NCI-H128 (cell line): ENCODE results near the gene PGAM5.

Experiments used
- DNase-seq: peaks from one replicate; lab custom pipeline; 2025; ENCODE audit not compliant: unreplicated experiment; lab: John Stamatoyannopoulos, UW

The PGAM5 gene

GRCh38 chr12:132719141-132719953, 8.7 kb downstream of the PGAM5 start:
- DNase-seq: no peak

DNA sequence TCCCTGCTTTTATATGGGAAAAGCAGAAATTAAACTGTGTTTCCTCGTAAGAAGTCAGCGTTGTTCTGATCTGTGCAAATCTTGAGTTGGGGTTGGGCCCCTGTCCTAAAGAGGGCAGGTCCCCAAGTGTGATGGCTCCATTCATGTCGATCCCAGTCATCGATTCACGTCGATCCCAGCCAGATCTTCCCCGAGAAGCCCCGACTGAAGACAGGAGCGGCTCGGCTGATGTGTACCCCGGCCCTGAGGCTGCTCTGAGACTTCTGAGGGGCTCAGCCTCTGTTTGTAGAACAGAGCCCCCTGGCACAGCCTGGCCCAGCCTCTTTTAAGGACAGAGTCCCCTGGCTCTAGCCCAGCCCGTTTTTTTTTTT, 9.3 kb downstream of the PGAM5 start:
- no peak for DNase-seq

- DNase-seq: no peak
Measured at GRCh38 chr12:132720606-132721345, 10.1 kb downstream of the PGAM5 start.

GRCh38 chr12:132723015-132723763, 12.5 kb downstream of the PGAM5 start:
- DNase-seq: no peak

DNA sequence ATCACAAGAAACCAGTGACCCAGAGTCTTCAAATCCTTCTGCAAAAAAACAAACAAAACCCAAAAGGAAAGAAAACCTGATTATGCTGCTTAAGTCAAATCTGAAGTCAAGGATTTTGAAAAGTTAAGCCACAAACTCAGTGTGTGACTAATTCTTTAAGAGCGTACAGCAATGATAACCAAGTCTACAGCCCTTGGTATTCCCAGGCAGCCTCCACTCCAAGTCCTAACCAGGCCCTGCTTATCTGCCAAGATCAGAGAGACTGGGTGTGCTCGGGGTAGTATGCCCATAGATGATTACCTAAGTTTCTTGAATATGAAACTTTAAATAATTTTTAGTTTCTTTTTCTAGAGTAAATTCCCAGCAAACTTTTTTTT, 13.1 kb downstream of the PGAM5 start:
- DNase-seq: no peak

DNA sequence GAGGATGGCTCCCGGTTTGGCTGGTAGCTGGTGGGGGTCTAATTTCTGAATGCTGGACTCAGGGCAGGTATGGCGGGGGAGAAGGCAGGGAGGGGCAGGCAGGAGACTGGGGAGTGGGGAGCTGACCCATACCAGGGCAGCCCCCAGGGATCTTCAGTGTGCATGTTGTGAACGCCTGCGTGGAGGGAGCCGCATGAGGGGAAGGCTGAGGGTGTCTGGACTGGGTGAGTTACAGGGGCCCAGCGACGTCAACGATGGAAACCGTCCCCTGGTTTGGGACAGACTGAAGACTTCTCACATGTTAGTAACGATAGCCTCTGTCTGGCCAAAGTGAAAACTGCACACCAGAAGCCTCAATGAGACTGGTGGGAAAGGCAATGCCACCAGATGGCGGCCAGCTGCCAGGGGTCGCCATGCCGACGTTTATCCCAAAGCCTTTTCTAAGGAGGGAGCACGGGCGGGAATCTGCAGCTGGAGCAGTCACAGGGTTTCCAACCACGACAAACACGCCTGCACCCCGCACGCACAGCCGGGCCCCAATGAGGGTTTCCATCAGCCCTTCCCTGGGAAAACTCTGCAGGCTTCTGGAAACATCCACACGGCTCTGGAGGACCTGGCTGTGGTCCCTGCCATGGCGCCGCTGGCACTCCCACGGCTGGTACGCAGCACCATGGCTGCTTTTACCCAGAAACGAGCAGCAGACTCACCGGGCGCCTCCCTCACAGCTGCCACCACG, 14.0 kb downstream of the PGAM5 start:
- no peak for DNase-seq

- no peak for DNase-seq
Measured at GRCh38 chr12:132726386-132726785, 15.7 kb downstream of the PGAM5 start.

GRCh38 chr12:132727091-132727794, 16.6 kb downstream of the PGAM5 start:
- DNase-seq: no peak

- no peak for DNase-seq
Measured at GRCh38 chr12:132728502-132728901, 17.9 kb downstream of the PGAM5 start.

- DNase-seq: no peak
Measured at GRCh38 chr12:132729541-132730320, 19.1 kb downstream of the PGAM5 start.

GRCh38 chr12:132730353-132730752, 19.7 kb downstream of the PGAM5 start:
- DNase-seq: no peak

DNA sequence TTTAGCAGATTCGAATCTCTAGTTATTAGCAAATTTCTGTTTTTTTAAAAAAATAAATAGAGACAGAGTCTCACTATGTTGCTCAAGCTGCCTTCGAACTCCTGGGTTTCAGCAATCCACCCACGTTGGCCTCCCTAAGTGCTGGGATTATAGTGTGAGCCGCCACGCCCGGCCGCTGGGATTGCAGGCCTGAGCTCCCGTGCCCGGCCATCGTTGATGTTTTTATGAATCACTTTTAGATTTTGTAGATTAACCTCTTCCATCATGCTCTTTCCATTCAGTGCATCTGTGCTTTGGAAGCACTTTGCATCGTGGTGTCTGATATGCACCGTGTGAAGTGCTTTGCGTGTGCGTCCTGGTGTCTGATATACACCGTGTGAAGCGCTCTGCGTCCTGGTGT, 20.9 kb downstream of the PGAM5 start:
- DNase-seq: no peak

DNA sequence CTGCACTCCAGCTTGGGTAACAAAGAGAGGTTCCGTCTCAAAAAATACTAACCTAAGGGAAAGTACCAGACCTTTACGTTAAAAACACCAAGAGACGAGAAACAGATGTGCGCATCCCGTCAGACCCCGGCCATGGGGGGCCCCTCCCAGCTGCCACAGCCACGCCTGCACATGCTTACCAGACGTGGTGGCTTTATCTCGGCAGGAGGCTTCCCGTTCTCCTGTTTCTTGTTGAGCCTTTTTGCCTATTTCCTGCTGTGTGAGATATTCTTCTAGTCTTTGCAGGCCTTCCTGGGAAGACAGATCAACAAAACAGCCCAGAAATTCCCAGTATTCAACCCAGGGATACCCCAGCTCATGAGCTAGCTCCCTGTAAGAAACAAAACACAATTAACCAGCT, 23.6 kb downstream of the PGAM5 start:
- DNase-seq: no peak

DNA sequence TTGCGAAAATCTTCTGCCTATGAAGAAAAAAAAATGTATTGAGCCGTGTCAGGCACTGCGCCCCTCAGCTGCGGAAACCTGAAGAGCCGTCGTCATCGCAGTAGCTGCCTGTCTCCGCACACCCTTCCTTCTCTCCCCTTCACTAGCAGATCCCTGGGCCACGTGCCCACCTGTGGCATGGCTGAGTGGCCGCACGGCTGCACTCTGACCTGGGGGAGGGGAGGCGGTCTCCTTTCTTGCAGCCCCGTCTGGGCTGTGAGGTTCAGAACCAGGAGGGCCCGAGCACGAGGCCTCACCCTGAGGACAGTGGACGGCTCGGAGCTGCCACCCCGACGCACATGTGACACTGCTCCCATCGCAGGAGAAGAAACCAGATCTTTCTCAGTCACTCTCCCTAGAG, 24.9 kb downstream of the PGAM5 start:
- DNase-seq: no peak

GRCh38 chr12:132736378-132736777, 25.7 kb downstream of the PGAM5 start:
- no peak for DNase-seq

- DNase-seq: no peak
Measured at GRCh38 chr12:132736913-132737312, 26.3 kb downstream of the PGAM5 start.

GRCh38 chr12:132739600-132740312, 29.1 kb downstream of the PGAM5 start:
- DNase-seq: no peak

GRCh38 chr12:132740313-132740646, 29.6 kb downstream of the PGAM5 start:
- no peak for DNase-seq

GRCh38 chr12:132740652-132741051, 30.0 kb downstream of the PGAM5 start:
- no peak for DNase-seq
